ENCODE results near the gene RAVER2. TPM values are rescaled to one million over a fixed set of nuclear protein-coding genes. Genes with fewer than 3 reads are reported as not detected.

RAVER2 gene
- total RNA-seq, 1 donor from 2014 or later, result 0.43 TPM

DNA sequence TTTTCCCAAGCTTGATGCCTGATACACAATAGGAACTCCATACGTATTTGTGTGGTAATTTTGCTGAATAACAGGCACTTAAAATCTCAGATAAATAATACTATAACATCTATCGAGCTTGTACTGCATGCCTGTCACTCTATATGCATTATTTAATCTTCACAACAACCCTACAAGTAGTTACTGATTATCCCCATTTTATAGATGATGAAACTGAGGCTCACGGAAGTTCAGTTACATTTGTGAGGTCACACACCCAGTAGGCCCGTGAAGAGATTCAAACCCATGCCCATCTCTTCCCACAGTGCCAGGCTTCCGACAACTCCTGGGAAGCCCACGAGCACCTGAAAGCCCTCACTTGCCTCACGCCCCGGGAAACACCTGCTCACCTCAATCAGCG is 98.8 kb downstream of the RAVER2 start:
- ATAC-seq (no peak), DNase-seq (ENCODE audit: low spot score) (no peak)

DNA sequence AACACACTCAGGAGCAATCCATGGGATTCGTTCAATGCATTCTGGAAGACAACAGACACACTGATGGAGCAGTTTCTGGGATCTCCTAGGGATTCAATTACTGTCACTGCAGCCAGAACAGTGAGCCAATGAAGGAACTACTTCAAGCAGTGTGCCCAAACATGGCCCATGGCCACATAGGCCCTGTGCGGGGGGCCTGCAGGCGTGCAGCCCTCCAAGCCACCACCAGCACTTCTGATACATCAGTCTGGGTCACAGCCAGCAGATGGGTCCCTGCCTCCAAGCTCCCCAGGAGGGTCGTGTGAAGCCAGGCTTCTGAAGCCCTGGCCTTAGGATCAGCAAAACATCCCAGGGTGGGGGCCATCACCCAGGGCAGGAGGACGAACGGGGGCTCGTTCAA is 99.3 kb downstream of the RAVER2 start:
- DNase-seq (ENCODE audit: low spot score) (no peak), ATAC-seq (no peak)

DNA sequence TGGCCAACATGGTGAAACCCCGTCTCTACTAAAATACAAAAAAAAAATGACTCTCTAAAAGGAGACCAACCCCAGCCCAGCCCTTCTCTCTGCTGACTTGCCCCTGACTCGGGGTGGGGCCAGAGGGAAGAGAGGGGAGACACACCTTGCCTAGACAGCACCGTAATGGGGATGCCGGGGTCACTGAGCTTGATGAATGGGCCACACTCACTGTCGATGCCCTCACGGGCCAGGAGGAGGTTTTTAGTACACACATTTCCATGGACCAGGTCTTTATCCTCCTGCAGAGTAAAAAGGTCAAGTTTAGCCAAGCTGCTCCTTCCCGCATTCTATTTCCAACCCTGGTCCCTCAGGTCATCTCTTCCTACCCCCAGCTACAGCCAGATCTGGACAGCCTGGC is 99.7 kb downstream of the RAVER2 start:
- no peak for DNase-seq (ENCODE audit: low spot score)
- no peak for ATAC-seq

DNA sequence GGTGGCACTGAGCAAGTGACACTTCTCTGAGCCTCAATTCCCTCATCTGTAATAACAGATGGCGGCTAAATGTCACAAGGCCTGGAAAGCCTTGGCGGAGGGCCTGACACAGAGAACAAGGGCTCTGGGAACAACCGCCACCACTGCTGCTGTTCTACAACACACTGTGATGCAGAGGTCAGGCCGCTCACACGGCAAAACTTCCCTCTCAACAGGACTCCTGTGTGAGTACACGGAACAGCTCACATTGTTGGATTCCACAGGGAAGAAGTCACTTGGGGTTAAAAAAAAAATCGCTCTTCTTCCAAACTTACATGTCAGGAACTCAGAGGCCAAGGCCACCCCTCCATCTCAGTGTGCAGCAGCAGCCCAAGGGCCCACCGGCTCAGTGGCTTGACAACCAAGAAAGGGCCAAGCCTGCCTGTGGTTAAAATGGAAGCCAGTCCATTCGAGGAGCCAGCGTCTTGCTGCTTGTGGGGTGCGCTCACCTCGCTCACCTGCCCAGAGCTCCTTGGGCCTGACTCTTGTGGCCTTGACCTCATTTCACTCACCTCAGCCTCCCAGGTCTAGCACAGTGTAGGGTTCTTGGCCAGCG is 101.1 kb downstream of the RAVER2 start:
- no peak for ATAC-seq
- DNase-seq (ENCODE audit: low spot score), result no peak

DNA sequence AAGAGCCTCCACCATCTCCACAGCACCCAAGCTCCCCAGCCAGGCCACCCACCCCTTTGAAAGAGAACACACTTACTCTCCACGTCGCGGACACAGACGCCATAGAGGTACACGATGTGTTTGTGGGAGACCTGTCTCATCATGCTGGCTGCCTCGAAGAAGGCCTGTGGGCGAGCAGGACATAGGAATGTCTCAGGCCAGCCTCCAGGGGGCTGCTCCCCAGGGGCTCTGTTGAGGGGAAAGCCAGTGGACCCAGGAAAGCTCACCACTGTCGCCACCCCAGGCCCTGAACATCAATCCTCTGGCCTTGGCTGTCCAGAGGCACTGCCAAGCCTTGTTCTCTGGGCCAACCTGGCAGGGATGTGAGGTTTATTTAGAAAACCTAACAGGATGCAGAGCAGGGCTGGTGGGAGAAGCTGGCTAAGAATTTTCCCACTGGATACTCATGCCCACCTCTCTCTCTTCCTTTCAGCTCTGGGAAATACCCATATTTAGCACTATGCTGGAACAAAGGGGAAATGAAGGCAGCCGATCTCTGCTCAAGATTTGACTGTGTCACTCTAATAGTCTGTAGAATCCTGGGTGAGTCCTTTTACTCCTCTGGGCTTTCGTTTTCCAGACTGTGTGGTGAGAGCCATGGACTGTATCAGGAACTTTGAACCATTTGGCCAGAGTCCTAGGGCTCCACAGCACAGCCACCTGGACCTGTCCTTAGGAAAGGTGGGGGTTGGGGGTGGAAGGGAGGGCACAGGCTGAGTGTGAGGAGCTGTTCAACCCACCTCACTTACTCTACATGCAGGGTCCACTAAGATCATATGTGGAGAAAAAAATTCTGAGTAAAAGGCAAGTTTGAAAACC is 101.9 kb downstream of the RAVER2 start:
- DNase-seq (ENCODE audit: low spot score) (peak; percentile 73), ATAC-seq (peak; percentile 91)

DNA sequence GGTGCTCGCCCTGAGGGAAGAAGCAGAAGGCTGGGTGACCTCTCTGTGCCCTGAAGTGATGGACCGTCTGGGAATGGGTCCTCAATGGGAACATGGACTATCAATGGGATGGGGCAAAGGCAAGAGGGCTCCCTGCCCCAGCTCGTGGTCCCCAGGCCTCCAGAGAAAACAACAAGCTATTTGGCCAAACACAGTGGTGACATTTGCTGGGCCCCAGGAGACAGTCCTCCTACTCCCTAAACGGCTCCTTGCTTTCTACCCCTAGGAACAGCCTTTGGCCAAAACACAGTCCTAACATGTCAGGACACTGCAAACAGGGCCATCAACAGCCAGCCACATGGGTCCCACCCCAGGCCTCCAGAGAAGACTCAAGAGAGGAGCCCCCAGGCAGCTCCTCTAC is 102.8 kb downstream of the RAVER2 start:
- ATAC-seq (no peak), DNase-seq (ENCODE audit: low spot score) (no peak)

DNA sequence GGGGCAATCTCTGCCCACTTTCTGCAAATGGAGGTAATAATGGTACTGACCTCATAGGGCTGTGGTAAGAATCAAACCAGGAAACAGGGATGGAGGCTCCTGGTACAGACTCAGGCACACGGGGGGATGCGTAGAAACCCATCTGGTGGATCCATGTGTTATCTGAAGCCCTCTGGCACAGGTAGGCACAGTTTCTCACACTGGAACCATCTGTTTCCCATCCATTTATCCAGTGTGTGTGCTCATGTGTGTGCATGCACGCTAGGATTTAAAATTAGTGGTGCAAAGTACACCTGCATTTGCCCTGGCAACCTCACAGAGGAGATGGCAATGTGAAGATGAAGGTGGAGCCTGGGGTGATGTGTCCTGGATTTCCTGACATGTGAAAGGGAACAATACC is 103.3 kb downstream of the RAVER2 start:
- ATAC-seq, result no peak
- DNase-seq (ENCODE audit: low spot score), result no peak

DNA sequence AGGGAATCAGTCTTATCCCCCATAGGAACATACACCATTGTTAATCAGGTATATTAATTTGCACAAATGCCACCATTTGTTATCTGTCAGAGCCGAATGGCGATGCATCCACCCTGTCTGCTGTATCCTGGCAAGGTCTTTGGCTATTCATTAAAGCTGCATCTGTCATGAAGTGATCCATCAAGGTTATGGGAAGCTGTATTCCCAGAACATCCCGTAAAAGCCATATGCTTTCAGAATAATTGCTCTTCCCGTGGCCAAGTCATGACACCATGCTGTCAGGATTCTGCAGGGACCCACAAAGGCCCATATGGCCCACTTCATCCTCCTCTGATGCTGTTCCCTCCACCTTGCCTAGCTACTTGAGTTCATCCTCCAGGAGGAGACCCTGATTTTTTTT is 103.9 kb downstream of the RAVER2 start:
- ATAC-seq (no peak), DNase-seq (ENCODE audit: low spot score) (no peak)

DNA sequence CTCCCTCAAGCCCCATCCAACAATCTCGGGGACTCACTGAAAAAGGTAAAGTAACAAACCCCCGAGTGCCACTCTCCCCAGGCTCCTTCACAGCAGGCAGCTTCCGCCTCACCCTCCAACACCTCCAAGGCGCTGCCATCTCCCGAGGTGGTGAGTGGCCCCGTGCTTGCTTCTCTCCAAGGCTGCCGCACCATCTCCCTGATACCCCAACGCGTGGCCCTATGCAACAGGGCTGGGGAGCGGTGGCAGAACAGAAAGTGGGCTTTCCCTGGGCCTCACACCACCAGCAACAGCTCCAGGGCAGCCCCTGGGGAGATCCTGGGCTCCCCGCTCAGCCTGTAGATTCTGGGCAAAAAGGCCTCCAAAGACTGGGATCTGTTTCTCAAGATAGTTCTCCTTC is 105.1 kb downstream of the RAVER2 start:
- no peak for ATAC-seq
- DNase-seq (ENCODE audit: low spot score), result no peak

DNA sequence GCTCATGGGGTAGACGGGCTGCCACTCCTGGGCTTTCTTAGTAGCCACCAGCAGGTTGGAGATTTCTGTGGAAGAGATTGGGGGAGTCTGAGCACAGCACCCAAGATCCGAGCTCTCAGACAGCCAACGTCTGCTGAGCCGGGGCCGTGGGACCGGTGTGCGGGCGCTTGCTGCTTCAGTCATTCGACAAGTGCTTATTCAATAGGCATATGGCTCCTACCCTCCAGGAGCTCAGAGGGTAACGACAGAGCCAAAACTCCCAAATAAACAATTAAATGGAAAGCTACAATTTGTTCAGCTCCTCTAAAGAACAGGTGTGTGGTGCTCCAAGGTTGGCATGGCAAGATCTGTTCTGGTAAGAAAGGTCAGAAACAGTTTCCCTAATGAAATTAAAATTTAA is 106.0 kb downstream of the RAVER2 start:
- DNase-seq (ENCODE audit: low spot score) (no peak), ATAC-seq (no peak)

DNA sequence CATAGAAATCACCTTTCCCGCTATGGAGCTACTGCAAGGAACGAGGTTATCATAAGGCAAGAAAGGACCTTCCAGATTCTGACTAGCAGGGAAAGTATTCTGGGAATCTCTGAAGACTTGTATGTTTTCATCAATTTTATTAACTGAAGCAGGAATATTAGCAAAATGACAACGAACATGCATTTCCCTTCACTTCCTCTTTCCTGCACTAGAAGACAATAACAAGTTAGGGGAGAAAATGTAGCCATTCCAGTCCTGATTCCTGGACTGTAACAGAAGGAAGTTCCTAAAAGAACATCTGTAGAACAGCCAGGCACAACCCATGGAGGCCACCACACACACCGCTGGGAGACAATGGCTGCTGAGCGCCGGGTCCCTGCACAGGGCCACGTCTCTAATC is 106.8 kb downstream of the RAVER2 start:
- ATAC-seq (no peak), DNase-seq (ENCODE audit: low spot score) (no peak)

DNA sequence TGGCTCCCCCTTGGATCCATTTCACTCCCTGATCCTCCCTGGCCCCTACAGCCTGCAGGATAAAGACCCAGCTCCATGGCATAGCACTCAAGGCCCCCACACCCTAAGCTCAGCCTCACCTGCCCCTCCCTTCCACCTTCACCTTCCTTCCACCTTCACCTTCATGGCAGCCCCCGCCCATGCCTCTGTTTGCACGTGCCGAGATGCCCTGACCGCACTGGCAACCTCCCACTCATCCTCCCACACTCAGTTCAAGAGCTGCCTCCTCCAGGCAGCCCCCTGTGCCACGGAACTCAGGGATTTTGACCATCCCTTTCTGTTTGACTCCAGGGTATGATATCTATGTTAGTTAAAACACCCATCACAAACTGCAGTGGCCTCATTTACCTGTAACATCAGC is 109.8 kb downstream of the RAVER2 start:
- no peak for ATAC-seq
- no peak for DNase-seq (ENCODE audit: low spot score)

DNA sequence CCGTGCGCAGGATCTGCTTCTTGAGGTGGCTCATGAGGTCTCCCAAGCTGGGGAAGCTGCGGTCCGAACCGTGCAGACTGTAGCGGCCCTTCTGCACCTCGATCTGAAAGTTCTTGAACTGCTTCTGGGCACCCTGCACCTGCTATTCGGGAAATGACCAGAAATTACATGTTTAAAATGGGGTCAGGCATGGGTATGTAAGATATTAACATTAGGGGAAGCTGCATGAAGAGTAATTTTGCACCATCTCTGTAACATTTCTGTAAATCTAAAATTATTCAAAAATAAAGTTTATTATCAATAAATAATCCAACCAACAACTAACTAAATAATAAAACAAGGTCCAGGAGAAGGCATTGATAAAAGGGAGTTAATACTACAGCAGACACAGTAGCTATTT is 110.7 kb downstream of the RAVER2 start:
- DNase-seq (ENCODE audit: low spot score), result no peak
- no peak for ATAC-seq

DNA sequence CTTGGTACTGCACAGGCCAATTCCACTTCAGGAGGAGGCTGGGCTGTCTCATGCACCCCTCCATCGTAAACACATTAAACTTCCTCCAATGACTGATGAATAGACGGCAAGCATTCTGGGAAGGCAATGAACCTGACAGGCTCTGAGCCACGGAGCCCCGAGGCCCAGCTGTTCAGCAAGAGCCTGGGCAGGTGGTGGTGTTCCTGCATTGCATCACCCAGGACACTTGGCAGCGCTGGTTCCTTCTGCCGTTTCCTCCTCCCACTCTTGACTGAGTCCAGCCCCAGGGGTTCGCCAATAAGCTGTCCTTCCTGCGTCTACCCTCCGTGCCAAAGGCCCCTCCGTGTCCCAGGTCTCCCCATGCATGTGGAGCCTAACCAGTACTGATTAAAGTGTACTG is 111.7 kb downstream of the RAVER2 start:
- peak; percentile 64 for DNase-seq (ENCODE audit: low spot score)
- ATAC-seq, result peak; percentile 88

DNA sequence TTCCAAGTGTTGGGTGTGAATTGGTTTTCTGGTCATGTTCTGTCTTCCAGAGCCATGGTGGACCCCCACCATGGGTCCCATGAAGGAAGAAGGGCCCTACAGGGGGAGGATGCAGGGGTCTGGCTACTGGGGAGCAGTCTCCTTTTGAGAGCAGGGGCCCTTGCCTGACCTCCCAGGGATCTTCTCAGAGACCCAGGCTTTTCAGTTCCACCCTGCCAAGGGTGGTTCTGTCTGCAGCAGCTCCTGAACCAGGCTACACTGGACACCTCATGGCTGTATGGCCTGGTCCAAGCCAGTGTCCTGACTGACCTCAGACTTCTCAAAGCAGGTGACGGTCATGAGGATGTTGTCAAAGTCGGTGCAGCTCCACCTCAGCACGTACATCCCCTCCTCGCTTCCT is 112.5 kb downstream of the RAVER2 start:
- ATAC-seq, result no peak
- no peak for DNase-seq (ENCODE audit: low spot score)

DNA sequence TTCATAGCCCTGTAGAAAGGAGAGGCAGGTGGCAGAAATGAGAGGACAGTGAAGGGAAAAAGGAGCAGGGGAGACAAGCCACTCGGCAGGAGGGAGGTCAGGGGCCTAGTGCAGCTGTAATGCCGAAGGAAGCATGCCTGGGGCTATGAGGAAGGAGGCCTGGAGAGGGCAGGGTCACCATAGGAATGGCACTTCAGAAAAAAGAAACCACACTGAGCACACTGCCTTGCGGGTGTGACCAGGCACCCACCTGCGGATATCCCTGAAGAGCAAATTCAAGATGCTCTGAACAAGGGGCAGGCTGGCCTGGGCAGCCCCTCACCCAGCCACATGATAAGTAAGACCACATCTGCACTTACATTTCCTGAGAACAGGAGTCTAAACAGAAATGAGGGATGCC is 116.7 kb downstream of the RAVER2 start:
- ATAC-seq, result peak; percentile 56
- DNase-seq (ENCODE audit: low spot score), result no peak

DNA sequence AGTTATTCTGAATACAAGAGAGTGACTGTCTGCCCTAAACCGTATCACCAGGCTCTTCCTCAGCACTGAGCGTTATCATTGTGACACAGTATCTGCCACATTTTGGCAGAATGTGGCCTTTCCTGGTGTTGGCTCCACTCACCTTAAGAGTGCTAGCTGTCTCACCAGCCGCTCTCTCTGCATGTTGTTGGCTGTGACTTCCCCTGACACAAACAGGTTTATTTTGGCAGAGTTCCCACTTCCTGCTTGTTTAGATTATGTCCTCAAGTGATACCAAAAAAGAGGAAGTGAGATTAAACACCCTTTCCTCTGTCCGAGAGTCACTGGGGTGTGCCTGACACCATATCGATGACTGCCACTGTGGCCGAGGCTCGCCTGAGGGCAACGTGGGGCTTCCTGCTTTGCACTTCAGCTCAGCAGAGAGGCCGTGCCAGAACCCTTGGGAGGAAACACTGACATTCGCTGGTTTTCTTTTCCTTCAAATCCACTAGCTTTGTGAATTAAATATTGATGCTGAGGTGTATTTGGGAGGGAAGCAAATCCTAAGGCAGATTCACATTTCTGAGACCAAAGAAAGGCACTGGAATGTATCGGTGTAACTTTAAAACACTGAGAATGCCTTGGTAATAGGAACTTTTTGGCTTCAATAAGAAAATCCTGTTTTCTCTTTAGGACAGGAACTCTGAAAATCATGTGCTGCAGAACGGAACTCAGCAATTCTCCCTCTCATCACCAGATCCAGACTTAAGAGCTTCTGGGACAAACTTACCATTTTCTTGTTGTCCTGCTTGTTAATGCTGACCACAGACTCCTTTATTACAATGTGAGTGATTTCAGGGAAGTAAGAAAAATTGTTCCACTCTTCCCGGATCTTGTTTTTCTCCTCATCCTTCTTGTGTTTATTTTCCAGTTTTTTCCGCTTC is 119.4 kb downstream of the RAVER2 start:
- DNase-seq (ENCODE audit: low spot score), result peak; percentile 62
- ATAC-seq, result peak; percentile 79

DNA sequence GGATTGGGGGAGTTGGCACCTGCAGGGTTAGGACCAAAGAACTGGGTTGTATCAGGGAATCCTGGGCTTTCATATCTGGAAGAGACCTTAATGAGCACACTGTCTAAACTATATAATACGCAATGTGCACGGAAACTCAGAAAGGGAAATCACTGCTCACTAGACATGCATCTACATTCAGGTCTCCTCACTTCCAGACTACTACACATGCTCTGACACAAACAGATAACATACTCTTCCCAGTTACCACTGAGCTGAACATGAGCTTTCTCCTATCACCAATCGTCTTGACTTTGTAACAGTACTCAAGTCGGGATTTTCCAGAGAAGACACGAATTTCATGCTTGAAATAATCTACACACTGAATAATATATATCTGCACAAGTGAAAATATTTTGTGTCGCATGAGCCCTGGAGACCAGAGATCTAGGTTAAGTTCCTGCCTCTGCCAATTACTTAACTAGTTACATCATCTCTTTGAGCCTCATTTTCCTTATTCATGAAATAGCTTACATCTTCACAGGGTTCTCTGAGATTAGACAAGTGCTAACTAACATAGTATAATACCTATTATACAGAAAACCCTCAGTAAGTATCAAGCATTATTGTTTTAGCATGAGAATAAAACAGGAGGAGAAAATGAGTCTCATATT is 120.4 kb downstream of the RAVER2 start:
- DNase-seq (ENCODE audit: low spot score), result no peak
- no peak for ATAC-seq

DNA sequence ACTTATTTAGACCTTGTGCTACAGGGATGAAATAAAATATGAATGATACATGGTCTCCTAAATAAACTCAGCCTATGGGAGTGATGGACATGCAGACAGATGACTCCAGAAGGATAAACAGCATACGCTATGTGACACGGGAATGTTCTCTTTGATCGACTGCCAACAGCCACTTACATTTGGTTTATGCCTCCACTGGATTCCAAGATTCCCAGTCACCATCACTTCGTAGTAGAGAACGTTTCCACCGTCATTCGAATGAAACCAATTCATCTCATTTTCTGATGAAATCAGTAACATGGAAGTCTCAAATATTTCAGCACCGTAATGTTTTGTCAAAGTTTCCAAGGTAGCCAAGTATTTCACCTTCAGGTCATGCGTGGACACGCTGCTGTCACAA is 121.8 kb downstream of the RAVER2 start:
- no peak for DNase-seq (ENCODE audit: low spot score)
- no peak for ATAC-seq

DNA sequence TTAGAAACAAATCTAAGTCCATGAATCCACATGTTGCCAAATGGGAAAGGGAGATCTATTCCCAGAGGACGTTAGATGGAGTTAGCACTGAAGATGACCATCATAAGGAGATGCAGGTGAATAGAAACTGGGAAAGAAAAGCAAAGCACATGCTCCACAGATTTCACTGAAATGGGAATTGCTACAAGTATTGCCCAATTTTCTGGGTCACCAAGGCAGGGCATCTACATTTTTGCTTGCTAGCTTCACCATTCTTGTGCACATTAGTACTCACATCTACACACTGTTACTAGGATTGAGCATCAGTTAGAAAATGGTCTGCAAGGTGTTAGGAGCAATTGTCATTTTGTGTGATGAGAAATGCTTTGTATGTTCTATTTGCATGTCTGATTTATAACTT is 122.4 kb downstream of the RAVER2 start:
- ATAC-seq, result no peak
- no peak for DNase-seq (ENCODE audit: low spot score)

DNA sequence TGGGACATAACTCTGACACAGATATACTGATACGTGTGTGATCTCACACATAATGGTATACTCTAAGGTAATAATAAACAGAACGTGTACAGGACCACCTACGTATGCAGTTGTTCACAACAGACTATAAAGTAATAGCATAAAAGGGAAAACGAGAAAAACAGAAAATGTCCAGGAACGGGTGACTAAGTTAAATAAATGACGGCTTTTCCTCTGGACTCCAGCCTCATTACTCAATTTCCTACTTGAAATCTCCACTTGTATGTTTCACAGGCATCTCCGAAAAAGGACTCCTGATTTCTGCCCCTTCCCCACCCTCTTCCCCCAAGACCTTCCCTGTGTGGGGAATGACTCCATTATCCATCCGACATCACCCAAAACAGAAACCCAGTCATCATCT is 126.4 kb downstream of the RAVER2 start:
- ATAC-seq (no peak), DNase-seq (ENCODE audit: low spot score) (no peak)

Data from left lobe of liver (tissue), 2 donors.